Measurements from ENCODE around the gene GYS1.
"Not testable (repeated sequence)": the region's sequence is repeated elsewhere in the genome, so short reads cannot be mapped to it uniquely, and the experiment has no call there.

Gene GYS1

DNA sequence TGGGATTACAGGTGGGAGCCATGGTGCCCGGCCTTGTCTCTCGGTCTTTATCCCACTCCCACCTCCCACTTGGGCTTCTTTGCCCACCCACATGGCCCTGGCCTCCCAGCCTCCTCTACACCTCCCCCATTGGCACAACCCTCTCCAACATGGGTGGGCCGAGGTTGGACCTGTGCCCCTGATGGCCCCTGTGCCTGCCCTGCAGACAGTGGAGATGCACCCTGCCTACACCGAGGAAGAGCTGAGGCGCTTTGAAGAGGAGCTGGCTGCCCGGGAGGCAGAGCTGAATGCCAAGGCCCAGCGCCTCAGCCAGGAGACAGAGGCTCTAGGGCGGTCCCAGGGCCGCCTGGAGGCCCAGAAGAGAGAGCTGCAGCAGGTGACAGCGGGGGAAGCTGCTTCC lies 72.2 kb downstream of the GYS1 start:
- no peak overlapping the region for H3K4me3 ChIP-seq (replicated peaks in 1 of 2; ENCODE audit: low read depth in 2 of 2, low read length in 2 of 2)
- TF ChIP-seq, protein P1, sequence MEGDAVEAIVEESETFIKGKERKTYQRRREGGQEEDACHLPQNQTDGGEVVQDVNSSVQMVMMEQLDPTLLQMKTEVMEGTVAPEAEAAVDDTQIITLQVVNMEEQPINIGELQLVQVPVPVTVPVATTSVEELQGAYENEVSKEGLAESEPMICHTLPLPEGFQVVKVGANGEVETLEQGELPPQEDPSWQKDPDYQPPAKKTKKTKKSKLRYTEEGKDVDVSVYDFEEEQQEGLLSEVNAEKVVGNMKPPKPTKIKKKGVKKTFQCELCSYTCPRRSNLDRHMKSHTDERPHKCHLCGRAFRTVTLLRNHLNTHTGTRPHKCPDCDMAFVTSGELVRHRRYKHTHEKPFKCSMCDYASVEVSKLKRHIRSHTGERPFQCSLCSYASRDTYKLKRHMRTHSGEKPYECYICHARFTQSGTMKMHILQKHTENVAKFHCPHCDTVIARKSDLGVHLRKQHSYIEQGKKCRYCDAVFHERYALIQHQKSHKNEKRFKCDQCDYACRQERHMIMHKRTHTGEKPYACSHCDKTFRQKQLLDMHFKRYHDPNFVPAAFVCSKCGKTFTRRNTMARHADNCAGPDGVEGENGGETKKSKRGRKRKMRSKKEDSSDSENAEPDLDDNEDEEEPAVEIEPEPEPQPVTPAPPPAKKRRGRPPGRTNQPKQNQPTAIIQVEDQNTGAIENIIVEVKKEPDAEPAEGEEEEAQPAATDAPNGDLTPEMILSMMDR (IDR thresholded peaks at IDR 0.05; ENCODE audit: low read depth, low read length) = no peak
- DNase-seq (ENCODE audit: low read depth in 2 of 2) = no peak

- not testable (repeated sequence) for H3K4me3 ChIP-seq (replicated peaks in 1 of 2; ENCODE audit: low read depth in 2 of 2, low read length in 2 of 2); DNase-seq (ENCODE audit: low read depth in 2 of 2)
These were observed 73.8 kb downstream of the GYS1 start for GRCh38 chr19:48919271-48919670.

GRCh38 chr19:48918801-48919247 lies 74.3 kb downstream of the GYS1 start:
- H3K4me3 ChIP-seq (replicated peaks in 1 of 2; ENCODE audit: low read depth in 2 of 2, low read length in 2 of 2) = no peak overlapping the region
- no peak for DNase-seq (ENCODE audit: low read depth in 2 of 2)
- TF ChIP-seq, protein P1 (IDR thresholded peaks at IDR 0.05; ENCODE audit: low read depth, low read length) = no peak

All from cardiac fibroblast (primary cell).